Mesothelial cell of epicardium (in vitro differentiated cells): ENCODE measurements around the gene SGCD. TPM values are rescaled to one million over a fixed set of nuclear protein-coding genes. Genes with fewer than 3 reads are reported as not detected.

Source experiments
- DNase-seq, 2 experiments: peaks; one replicate each; pipeline ENCODE4 v3.0.0; 2021; ENCODE audit warnings: low spot score in 2 of 2; ENCODE audit not compliant: unreplicated experiment in 2 of 2
- H3K27ac Mint-ChIP-seq: 2 replicates; pipeline ENCODE4 v1.8.0; 2021; ENCODE audit warnings: mixed read lengths
- H3K27me3 Mint-ChIP-seq: 2 replicates; pipeline ENCODE4 v1.8.0; 2021; ENCODE audit warnings: low read depth, mixed read lengths
- H3K36me3 Mint-ChIP-seq: 2 replicates; pipeline ENCODE4 v1.8.0; 2021; ENCODE audit warnings: mixed read lengths
- H3K4me1 Mint-ChIP-seq: 2 replicates; pipeline ENCODE4 v1.8.0; 2021; ENCODE audit warnings: mixed read lengths
- H3K4me3 Mint-ChIP-seq: 2 replicates; pipeline ENCODE4 v1.8.0; 2021; ENCODE audit warnings: mild to moderate bottlenecking, moderate library complexity, mixed read lengths
- H3K9me3 Mint-ChIP-seq: 2 replicates; pipeline ENCODE4 v1.8.0; 2021; ENCODE audit warnings: mixed read lengths
- CTCF ChIP-seq: fragments of 200-600 bp; sonication (generic); IDR thresholded peaks from one replicate; pipeline ENCODE4 v1.5.0; 2021; ENCODE audit warnings: antibody characterized with exemption; ENCODE audit not compliant: unreplicated experiment
- total RNA-seq: library from RNA; stranded (reverse); gene quantifications from 3 replicates; pipeline ENCODE4 v1.2.1, GENCODE V29; 2021

Gene SGCD
- total RNA-seq, 1 donor from 2014 or later = 4.9 TPM

GRCh38 chr5:156798201-156798600, 471.2 kb downstream of the SGCD start:
- no peak for TF ChIP-seq CTCF
- no peak for DNase-seq
- Mint-ChIP-seq H3K4me1 (peaks cover 30% of the 10 kb centered on the region), H3K27ac (no peak overlapping the region), H3K9me3 (no peaks in the 10 kb centered on the region), H3K27me3 (no peaks in the 10 kb centered on the region), H3K36me3 (no peaks in the 10 kb centered on the region), H3K4me3 (no peak overlapping the region)

GRCh38 chr5:156799171-156799570, 472.2 kb downstream of the SGCD start:
- Mint-ChIP-seq H3K27ac (no peak overlapping the region), H3K36me3 (no peaks in the 10 kb centered on the region), H3K27me3 (no peaks in the 10 kb centered on the region), H3K9me3 (no peaks in the 10 kb centered on the region), H3K4me3 (no peak overlapping the region), H3K4me1 (peaks cover 33% of the 10 kb centered on the region)
- DNase-seq = no peak
- no peak for TF ChIP-seq CTCF

GRCh38 chr5:156800929-156801328, 474.0 kb downstream of the SGCD start:
- Mint-ChIP-seq H3K27me3 (no peaks in the 10 kb centered on the region), H3K4me3 (no peak overlapping the region), H3K36me3 (no peaks in the 10 kb centered on the region), H3K9me3 (no peaks in the 10 kb centered on the region), H3K4me1 (peaks cover 21% of the 10 kb centered on the region), H3K27ac (no peak overlapping the region)
- TF ChIP-seq CTCF = no peak
- DNase-seq = no peak

- no peak for DNase-seq
- peaks cover 9% of the 10 kb centered on the region for H3K4me1 Mint-ChIP-seq
- no peaks in the 10 kb centered on the region for H3K36me3 Mint-ChIP-seq
- no peak overlapping the region for H3K4me3 Mint-ChIP-seq
- H3K27me3 Mint-ChIP-seq = no peaks in the 10 kb centered on the region
- H3K9me3 Mint-ChIP-seq = peaks cover 6% of the 10 kb centered on the region
- H3K27ac Mint-ChIP-seq = no peak overlapping the region
- no peak for TF ChIP-seq CTCF
Observed at GRCh38 chr5:156802501-156802900, 475.5 kb downstream of the SGCD start.

- H3K27me3 Mint-ChIP-seq = no peaks in the 10 kb centered on the region
- peaks cover 10% of the 10 kb centered on the region for H3K9me3 Mint-ChIP-seq
- H3K4me1 Mint-ChIP-seq = peaks cover 6% of the 10 kb centered on the region
- H3K4me3 Mint-ChIP-seq = no peak overlapping the region
- no peak for DNase-seq
- no peak for TF ChIP-seq CTCF
- H3K27ac Mint-ChIP-seq = no peak overlapping the region
- no peaks in the 10 kb centered on the region for H3K36me3 Mint-ChIP-seq
Observed at GRCh38 chr5:156803404-156803803, 476.4 kb downstream of the SGCD start.

- TF ChIP-seq CTCF = no peak
- no peak overlapping the region for H3K4me3 Mint-ChIP-seq
- no peak for DNase-seq
- peaks cover 32% of the 10 kb centered on the region for H3K9me3 Mint-ChIP-seq
- no peaks in the 10 kb centered on the region for H3K36me3 Mint-ChIP-seq
- H3K27ac Mint-ChIP-seq = no peak overlapping the region
- no peaks in the 10 kb centered on the region for H3K27me3 Mint-ChIP-seq
- H3K4me1 Mint-ChIP-seq = no peaks in the 10 kb centered on the region
Observed at GRCh38 chr5:156812959-156813358, 486.0 kb downstream of the SGCD start.
